ENCODE measurements around the gene GRIFIN.

GRIFIN gene

DNA sequence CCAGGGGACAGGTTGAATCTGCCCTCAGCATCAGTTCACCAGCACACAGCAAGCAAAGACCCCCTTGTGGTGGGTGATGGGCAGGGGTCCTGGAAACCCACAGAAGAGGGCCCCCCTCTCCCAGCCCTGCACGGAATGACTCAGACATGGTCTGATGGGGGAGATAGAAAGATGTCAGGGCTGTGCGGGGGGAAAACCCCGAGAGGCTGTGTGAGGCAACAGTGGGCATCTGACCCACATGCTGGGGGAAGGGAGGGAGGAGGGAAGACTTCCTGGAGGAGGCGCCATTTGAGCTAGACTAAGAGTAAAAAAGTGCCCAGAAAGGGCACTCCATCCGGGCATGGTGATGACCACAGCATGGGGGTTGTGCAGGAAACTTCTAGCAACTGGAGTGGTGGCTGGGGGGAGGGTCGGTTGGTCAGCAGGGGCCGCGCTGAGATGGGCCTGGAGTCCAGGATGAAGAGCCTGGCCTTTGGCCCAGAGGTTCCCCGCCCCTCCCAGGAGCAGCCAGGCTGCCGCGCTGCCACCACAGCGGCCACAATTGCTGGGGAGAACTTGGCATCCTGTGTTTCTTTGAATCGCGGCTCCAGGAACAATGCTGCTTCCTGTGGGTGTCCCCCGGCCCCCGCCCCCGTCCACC is 45.9 kb upstream of the GRIFIN start:
- Histone ChIP-seq H3K27me3 (no peaks in the 10 kb centered on the region), H3K4me3 (ENCODE audit: low read depth, low read length) (no peak overlapping the region), H3K36me3 (peaks cover 18% of the 10 kb centered on the region), H3K9me3 (no peaks in the 10 kb centered on the region), H3K4me1 (peaks cover 37% of the 10 kb centered on the region)
- no peak for DNase-seq
- TF ChIP-seq, protein P1, sequence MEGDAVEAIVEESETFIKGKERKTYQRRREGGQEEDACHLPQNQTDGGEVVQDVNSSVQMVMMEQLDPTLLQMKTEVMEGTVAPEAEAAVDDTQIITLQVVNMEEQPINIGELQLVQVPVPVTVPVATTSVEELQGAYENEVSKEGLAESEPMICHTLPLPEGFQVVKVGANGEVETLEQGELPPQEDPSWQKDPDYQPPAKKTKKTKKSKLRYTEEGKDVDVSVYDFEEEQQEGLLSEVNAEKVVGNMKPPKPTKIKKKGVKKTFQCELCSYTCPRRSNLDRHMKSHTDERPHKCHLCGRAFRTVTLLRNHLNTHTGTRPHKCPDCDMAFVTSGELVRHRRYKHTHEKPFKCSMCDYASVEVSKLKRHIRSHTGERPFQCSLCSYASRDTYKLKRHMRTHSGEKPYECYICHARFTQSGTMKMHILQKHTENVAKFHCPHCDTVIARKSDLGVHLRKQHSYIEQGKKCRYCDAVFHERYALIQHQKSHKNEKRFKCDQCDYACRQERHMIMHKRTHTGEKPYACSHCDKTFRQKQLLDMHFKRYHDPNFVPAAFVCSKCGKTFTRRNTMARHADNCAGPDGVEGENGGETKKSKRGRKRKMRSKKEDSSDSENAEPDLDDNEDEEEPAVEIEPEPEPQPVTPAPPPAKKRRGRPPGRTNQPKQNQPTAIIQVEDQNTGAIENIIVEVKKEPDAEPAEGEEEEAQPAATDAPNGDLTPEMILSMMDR (IDR thresholded peaks at IDR 0.05; ENCODE audit: low read depth, low read length): no peak; the same call in 1 of the 2 replicates

DNA sequence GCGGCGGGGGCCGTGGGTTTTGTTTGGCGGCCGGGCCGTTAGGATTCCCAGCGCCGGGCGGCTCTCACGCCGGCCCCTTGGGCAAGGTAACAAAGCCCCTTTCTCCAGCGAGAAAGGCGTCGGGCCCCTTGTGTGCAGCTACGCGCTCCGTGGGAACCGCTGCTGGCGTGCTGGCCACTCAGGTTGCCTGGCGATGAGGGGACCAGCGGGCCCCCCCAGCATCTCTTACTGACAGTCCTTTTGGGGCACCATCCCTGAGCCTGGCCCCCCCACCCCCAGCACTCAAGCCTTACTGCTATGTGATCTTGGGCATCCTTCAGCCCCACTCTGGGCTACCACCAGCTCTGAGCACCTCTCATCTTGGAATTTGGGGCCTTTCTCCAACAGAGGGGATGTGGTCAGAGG is 45.1 kb upstream of the GRIFIN start:
- no peak for DNase-seq
- Histone ChIP-seq H3K9me3 (no peaks in the 10 kb centered on the region), H3K27me3 (no peaks in the 10 kb centered on the region), H3K4me3 (ENCODE audit: low read depth, low read length) (no peak overlapping the region; the same call in 1 of the 2 replicates), H3K4me1 (peaks cover 39% of the 10 kb centered on the region), H3K36me3 (peaks cover 11% of the 10 kb centered on the region)
- TF ChIP-seq, protein P1 (IDR thresholded peaks at IDR 0.05; ENCODE audit: low read depth, low read length): no peak

DNA sequence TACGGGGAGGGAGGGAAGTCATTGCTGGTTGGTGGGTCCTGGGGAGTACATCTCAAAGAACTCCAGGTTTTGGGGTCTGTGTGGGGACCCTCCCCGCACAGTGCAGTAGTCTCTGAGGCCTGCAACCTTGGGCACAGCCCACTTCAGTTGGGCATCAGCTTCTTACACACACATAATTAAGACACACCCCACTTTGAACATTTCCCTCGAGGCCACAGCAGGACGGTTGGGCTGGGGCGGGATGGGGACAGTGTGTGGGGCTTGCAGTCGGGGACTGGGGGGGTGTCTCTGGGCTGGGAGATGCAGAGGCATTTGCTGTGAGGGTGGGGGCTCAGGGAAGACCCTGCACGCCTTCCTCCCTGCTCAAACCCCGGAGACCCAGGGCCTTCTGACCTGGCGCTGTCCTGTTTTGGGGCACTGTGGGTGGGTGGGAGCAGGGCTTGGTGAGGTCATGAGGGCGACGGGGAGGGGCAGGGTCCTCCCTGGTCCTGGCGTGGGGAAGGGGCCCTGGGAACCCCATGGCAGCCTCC is 44.6 kb upstream of the GRIFIN start:
- H3K4me1 ChIP-seq: peaks cover 42% of the 10 kb centered on the region
- H3K4me3 ChIP-seq (ENCODE audit: low read depth, low read length): peak overlapping the region; percentile 62
- H3K27me3 ChIP-seq: no peaks in the 10 kb centered on the region
- DNase-seq: no peak
- TF ChIP-seq, protein P1 (IDR thresholded peaks at IDR 0.05; ENCODE audit: low read depth, low read length): no peak
- H3K36me3 ChIP-seq: peaks cover 6% of the 10 kb centered on the region
- H3K9me3 ChIP-seq: no peaks in the 10 kb centered on the region

DNA sequence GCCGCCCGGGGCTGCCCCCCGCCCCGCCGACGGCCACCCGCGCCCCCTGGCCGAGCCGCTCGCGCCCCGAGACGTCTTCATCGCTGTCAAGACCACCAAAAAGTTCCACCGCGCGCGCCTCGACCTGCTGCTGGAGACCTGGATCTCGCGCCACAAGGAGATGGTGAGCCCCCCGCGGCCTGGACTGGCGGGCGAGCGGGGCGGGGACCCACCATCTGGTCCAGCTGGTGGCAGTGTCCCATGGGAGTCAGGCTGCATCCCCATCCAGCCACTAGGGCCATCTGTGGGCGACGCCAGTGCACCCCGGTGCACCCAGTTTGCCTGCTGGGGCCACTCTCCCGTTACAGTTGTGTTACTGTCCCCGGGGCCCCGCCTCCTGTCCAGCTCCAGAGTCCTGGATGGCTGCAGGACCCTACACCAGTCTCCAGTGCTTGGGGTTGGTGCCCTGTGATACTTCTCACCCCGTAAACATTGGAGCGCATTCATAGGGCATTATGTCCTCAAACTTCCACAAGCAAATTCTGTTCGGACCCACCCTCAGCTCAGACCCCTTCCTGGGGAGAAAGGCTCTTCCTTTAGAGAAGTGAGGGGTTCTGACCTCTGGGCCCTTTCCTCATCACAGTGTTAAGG is 44.0 kb upstream of the GRIFIN start:
- H3K4me3 ChIP-seq (ENCODE audit: low read depth, low read length): peak overlapping the region; percentile 62
- H3K36me3 ChIP-seq: peaks cover under 1% of the 10 kb centered on the region; the same call in 1 of the 2 replicates
- no peaks in the 10 kb centered on the region for H3K27me3 ChIP-seq
- peak; percentile 68 for DNase-seq
- peaks cover 42% of the 10 kb centered on the region for H3K4me1 ChIP-seq
- no peaks in the 10 kb centered on the region for H3K9me3 ChIP-seq
- TF ChIP-seq, protein P1 (IDR thresholded peaks at IDR 0.05; ENCODE audit: low read depth, low read length): peak; percentile 18; the same call in 1 of the 2 replicates

DNA sequence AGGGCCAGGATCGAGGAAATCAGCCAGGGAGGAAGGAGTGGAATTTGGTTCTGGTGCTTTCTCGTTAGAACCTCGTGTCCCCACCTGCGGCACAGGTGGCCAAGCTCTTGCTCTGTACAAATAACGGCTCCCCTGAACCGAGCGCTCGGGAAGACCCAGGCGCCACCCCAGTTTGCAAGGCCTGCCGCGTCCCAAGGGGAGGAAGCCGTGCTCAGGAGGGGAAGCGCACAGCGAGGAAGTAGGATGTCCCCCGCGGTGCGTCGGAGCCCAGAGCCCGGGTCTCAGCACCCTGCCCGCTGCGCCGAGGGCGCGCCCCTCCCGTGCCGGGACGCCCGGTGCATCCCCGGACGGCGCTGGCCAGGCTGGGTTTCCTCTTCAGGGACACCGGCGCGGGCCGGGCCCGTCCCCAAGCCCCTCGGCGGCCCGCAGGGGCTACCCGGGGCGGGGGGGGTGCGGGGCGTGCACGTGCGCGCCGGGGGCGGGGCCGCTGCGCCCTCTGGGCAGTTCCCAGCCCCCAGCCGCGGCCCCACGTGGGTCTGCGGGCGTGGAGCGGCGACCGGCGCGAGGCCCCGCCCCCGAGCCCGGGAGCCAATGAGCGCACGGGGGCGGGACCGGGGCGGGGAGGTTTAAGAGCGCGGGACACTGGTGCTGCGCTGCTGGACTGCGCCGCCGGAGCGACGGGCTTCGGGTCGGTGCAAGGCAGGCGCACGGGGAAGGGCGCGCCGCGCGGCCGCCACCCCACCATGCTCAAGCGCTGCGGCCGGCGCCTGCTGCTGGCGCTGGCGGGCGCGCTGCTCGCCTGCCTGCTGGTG is 43.1 kb upstream of the GRIFIN start, which contains the start of gene LFNG:
LFNG (plus strand) TSS at position 656 of the 812 bp plus-strand sequence; CDS start at position 744, 88 bp downstream.
- peaks cover 42% of the 10 kb centered on the region for H3K4me1 ChIP-seq
- TF ChIP-seq, protein P1 (IDR thresholded peaks at IDR 0.05; ENCODE audit: low read depth, low read length): no peak

More for the DNA sequence above, 43.1 kb upstream of the GRIFIN start, which contains the start of gene LFNG:
- Histone ChIP-seq H3K4me3 (ENCODE audit: low read depth, low read length) (peak within 1 kb of the TSS; percentile 62), H3K9me3 (no peaks in the 10 kb centered on the region), H3K36me3 (no peaks in the 10 kb centered on the region), H3K27me3 (no peaks in the 10 kb centered on the region)
- peak; percentile 95 for DNase-seq

Data from BE2C (cell line).